OCI-LY1 (cell line): ENCODE data around the gene NUP62.
A peak's percentile ranks its signal among the peaks of the same experiment; 100 is the strongest.

Source experiments
- H2AFZ ChIP-seq: fragments of 200-600 bp; sonication (generic), shearing (Covaris generic); 2 replicates; pipeline ENCODE4 v1.6.0; 2014; ENCODE audit warnings: antibody characterized with exemption, mild to moderate bottlenecking, low read length
- H3F3A ChIP-seq: fragments of 200-600 bp; sonication (generic), shearing (Covaris generic); 2 replicates; pipeline ENCODE4 v1.6.0; 2014; ENCODE audit warnings: mild to moderate bottlenecking, antibody characterized with exemption, low read length, moderate library complexity; ENCODE audit not compliant: insufficient read depth
- H3K27ac ChIP-seq: fragments of 200-600 bp; sonication (generic); 2 replicates; pipeline ENCODE4 v1.5.1; 2014; ENCODE audit warnings: low read length, mixed run types, mild to moderate bottlenecking, low read depth; ENCODE audit not compliant: poor library complexity, severe bottlenecking
- H3K27me3 ChIP-seq: fragments of 200-600 bp; sonication (generic); 2 replicates; pipeline ENCODE4 v1.6.0; 2014; ENCODE audit warnings: antibody characterized with exemption, mild to moderate bottlenecking, low read length, moderate library complexity; ENCODE audit not compliant: insufficient read depth
- H3K36me3 ChIP-seq: fragments of 200-600 bp; sonication (generic); 2 replicates; pipeline ENCODE4 v1.6.1; 2014; ENCODE audit warnings: mild to moderate bottlenecking, antibody characterized with exemption, low read length, moderate library complexity, mixed read lengths; ENCODE audit not compliant: insufficient read depth
- H3K4me1 ChIP-seq: fragments of 200-600 bp; sonication (generic); 2 replicates; pipeline ENCODE4 v1.5.1; 2014; ENCODE audit warnings: mild to moderate bottlenecking, low read length, moderate library complexity; ENCODE audit not compliant: insufficient read depth, severe bottlenecking
- H3K4me2 ChIP-seq: fragments of 200-600 bp; sonication (generic), shearing (Covaris generic); 2 replicates; pipeline ENCODE4 v1.6.1; 2014; ENCODE audit warnings: low read length
- H3K4me3 ChIP-seq: fragments of 200-600 bp; sonication (generic); 2 replicates; pipeline ENCODE4 v1.5.1; 2014; ENCODE audit warnings: low read length, low read depth, mild to moderate bottlenecking, mixed read lengths; ENCODE audit not compliant: poor library complexity, severe bottlenecking
- H3K79me2 ChIP-seq: fragments of 200-600 bp; shearing (Covaris generic); 2 replicates; pipeline ENCODE4 v1.6.1; 2016; ENCODE audit warnings: mixed run types, low read length, mixed read lengths; ENCODE audit not compliant: insufficient read depth
- H3K9ac ChIP-seq: fragments of 200-600 bp; sonication (generic), shearing (Covaris generic); 2 replicates; pipeline ENCODE4 v1.6.1; 2014; ENCODE audit warnings: mild to moderate bottlenecking, low read length, mixed read lengths
- H3K9me2 ChIP-seq: fragments of 200-600 bp; sonication (generic), shearing (Covaris generic); 2 replicates; pipeline ENCODE4 v1.6.1; 2014; ENCODE audit warnings: low read depth, mild to moderate bottlenecking, low read length, mixed read lengths
- H3K9me3 ChIP-seq: fragments of 200-600 bp; shearing (Covaris generic); 2 replicates; pipeline ENCODE4 v1.6.1; 2014; ENCODE audit warnings: low read length, mixed read lengths
- H4K20me1 ChIP-seq: fragments of 200-600 bp; sonication (generic), shearing (Covaris generic); 2 replicates; pipeline ENCODE4 v1.6.0; 2016; ENCODE audit warnings: mild to moderate bottlenecking, low read length; ENCODE audit not compliant: insufficient read depth
- EZH2 ChIP-seq: fragments of 200-600 bp; sonication (generic), shearing (Covaris generic); IDR thresholded peaks from 2 replicates; pipeline ENCODE4 v1.8.0; 2017; ENCODE audit warnings: borderline replicate concordance, mixed run types, mild to moderate bottlenecking, antibody characterized with exemption, low read length, moderate library complexity, mixed read lengths
- TF ChIP-seq, protein P1 (sequence below): fragments of 200-600 bp; sonication (generic), shearing (Covaris generic); IDR thresholded peaks from 2 replicates; pipeline ENCODE4 v1.5.1; 2017; ENCODE audit warnings: mild to moderate bottlenecking, antibody characterized with exemption, low read length, moderate library complexity, mixed read lengths

The NUP62 gene

DNA sequence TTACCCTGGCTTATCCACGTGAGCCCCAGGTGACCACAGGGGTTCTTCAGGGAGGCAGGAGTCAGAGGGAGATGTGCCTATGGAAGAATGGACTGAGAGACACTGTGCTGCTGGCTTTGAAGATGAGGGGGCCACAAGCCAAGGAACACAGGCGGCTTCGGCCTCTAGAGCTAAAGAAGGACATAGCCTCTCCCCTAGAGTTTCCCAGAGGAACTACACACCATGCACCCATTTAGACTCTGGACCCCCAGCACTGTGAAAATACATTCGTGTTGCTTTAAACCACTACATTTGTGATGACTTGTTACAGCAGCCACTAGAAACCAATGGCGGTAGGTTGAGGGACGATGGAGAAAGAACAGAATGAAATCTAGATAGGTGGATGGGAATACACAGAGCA lies 14.0 kb downstream of the NUP62 start:
- Histone ChIP-seq H2AFZ (no peak overlapping the region), H3F3A (no peaks in the 10 kb centered on the region), H3K27ac (no peak overlapping the region), H3K79me2 (peaks cover 17% of the 10 kb centered on the region), H3K9me3 (no peaks in the 10 kb centered on the region), H3K27me3 (no peaks in the 10 kb centered on the region), H3K9me2 (no peaks in the 10 kb centered on the region), H3K36me3 (peaks cover 82% of the 10 kb centered on the region), H3K4me1 (peaks cover 71% of the 10 kb centered on the region), H3K9ac (no peak overlapping the region), H4K20me1 (no peaks in the 10 kb centered on the region), H3K4me2 (no peak overlapping the region), H3K4me3 (no peak overlapping the region)
- TF ChIP-seq, protein P1, sequence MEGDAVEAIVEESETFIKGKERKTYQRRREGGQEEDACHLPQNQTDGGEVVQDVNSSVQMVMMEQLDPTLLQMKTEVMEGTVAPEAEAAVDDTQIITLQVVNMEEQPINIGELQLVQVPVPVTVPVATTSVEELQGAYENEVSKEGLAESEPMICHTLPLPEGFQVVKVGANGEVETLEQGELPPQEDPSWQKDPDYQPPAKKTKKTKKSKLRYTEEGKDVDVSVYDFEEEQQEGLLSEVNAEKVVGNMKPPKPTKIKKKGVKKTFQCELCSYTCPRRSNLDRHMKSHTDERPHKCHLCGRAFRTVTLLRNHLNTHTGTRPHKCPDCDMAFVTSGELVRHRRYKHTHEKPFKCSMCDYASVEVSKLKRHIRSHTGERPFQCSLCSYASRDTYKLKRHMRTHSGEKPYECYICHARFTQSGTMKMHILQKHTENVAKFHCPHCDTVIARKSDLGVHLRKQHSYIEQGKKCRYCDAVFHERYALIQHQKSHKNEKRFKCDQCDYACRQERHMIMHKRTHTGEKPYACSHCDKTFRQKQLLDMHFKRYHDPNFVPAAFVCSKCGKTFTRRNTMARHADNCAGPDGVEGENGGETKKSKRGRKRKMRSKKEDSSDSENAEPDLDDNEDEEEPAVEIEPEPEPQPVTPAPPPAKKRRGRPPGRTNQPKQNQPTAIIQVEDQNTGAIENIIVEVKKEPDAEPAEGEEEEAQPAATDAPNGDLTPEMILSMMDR = peak; percentile 20; the same call in 1 of the 2 replicates
- TF ChIP-seq EZH2 = no peak

DNA sequence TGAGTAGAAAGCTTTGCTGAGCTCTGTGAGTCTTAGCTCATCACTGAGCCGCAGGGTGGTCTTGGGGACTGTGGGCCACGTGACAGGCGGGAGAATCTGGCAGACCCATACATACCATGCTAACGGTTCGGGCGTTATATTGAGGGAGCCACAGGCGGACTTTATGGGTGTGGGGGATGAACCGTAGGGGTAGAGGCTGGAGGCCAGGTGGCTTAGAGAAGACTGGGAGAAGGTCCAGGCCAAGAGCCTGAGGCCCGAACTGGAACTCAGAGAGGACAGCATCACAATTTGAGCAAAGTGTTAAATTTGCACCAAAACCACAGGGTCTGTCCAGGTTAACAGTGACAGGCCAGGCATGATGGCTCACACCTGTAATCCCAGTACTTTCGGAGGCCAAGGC lies 15.6 kb downstream of the NUP62 start:
- Histone ChIP-seq H3F3A (no peaks in the 10 kb centered on the region), H3K27ac (peak overlapping the region; percentile 55), H4K20me1 (no peaks in the 10 kb centered on the region), H2AFZ (no peak overlapping the region), H3K4me3 (no peak overlapping the region), H3K9ac (no peak overlapping the region), H3K4me2 (no peak overlapping the region; the same call in 1 of the 2 replicates), H3K9me3 (no peaks in the 10 kb centered on the region), H3K27me3 (no peaks in the 10 kb centered on the region), H3K36me3 (peaks cover 90% of the 10 kb centered on the region), H3K9me2 (no peaks in the 10 kb centered on the region), H3K4me1 (peaks cover 72% of the 10 kb centered on the region), H3K79me2 (peaks cover 6% of the 10 kb centered on the region; the same call in 1 of the 2 replicates)
- TF ChIP-seq, protein P1 = no peak
- TF ChIP-seq EZH2 = no peak

DNA sequence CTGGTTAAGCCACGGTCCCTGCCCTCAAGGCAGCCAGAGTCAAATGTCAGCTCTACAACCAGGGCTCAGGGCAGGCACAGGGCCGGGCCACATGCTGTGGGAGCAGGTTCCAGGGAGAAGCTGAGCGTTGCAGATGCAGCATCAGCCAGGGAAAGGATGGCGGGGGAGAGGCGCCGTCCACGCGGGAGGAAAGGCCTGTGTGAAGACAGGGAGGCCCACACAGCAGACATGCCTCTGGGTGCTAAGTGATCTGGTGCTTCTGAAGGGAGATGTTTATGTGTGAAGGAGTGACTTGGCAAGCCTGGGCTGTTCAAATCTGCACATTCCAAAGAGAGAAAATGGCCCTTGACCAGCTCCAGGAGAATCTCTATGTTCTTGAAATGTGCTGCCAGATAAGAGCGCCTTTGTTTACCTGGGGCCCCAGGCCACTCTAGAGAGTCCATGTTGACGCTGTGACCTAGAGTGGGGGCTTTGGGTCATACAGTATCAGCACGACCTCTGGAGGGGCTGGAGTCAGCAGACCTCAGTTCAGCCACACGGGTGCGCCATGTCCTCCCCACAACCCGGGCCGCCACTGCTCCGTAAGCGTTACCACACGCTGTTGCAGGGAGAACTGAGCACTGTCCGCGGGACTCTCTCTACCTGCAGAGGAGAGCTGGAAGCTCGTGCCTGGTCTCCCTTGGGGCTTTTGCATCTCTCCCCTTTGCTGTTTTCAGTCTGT lies 16.2 kb downstream of the NUP62 start:
- no peak for TF ChIP-seq EZH2
- TF ChIP-seq, protein P1 = peak; percentile 77
- Histone ChIP-seq H4K20me1 (no peaks in the 10 kb centered on the region), H3K27ac (peak overlapping the region; percentile 55), H3K36me3 (peaks cover 91% of the 10 kb centered on the region), H3K27me3 (no peaks in the 10 kb centered on the region), H3K79me2 (0 out of 2 replicates have a peak, but pooled peaks cover 2% of the 10 kb centered on the region), H3K9ac (no peak overlapping the region), H3F3A (no peaks in the 10 kb centered on the region), H3K4me1 (peaks cover 74% of the 10 kb centered on the region), H2AFZ (no peak overlapping the region), H3K4me3 (no peak overlapping the region), H3K9me2 (no peaks in the 10 kb centered on the region), H3K4me2 (no peak overlapping the region; the same call in 1 of the 2 replicates), H3K9me3 (no peaks in the 10 kb centered on the region)
